H9 (cell line): ENCODE measurements around the gene ZDHHC1. TPM values are rescaled to one million over a fixed set of nuclear protein-coding genes. Genes with fewer than 3 reads are reported as not detected.

ENCODE experiments used
- DNase-seq: peaks from one replicate; pipeline ENCODE4 v3.0.0-alpha.2; 2017
- H2AFZ ChIP-seq: one replicate; pipeline ENCODE4 v1.6.1; 2013; ENCODE audit warnings: mild to moderate bottlenecking, low read length, control low read depth, moderate library complexity
- H2AK5ac ChIP-seq: 2 replicates; pipeline ENCODE4 v1.6.1; 2013; ENCODE audit warnings: low read length, control low read depth, mixed read lengths; ENCODE audit not compliant: insufficient read length
- H2BK120ac ChIP-seq: one replicate; pipeline ENCODE4 v1.6.1; 2013; ENCODE audit warnings: low read depth, mild to moderate bottlenecking, low read length, control low read depth, inconsistent platforms; ENCODE audit not compliant: poor library complexity, severe bottlenecking
- H2BK12ac ChIP-seq: 2 replicates; pipeline ENCODE4 v1.6.1; 2013; ENCODE audit warnings: low read length, control low read depth, mixed read lengths, low read depth; ENCODE audit not compliant: insufficient read length
- H2BK15ac ChIP-seq: 2 replicates; pipeline ENCODE4 v1.6.1; 2013; ENCODE audit warnings: low read depth, low read length, control low read depth
- H2BK20ac ChIP-seq: one replicate; pipeline ENCODE4 v1.6.1; 2013; ENCODE audit warnings: low read depth, mild to moderate bottlenecking, low read length, control low read depth, inconsistent platforms; ENCODE audit not compliant: poor library complexity, severe bottlenecking
- H2BK5ac ChIP-seq: 2 replicates; pipeline ENCODE4 v1.6.1; 2013; ENCODE audit warnings: low read length, control low read depth, mixed read lengths; ENCODE audit not compliant: insufficient read length
- H3K14ac ChIP-seq: 2 replicates; pipeline ENCODE4 v1.6.1; 2013; ENCODE audit warnings: low read length, control low read depth; ENCODE audit not compliant: insufficient read depth
- H3K18ac ChIP-seq: 2 replicates; pipeline ENCODE4 v1.6.1; 2013; ENCODE audit warnings: low read depth, mild to moderate bottlenecking, mixed read lengths, low read length, control low read depth; ENCODE audit not compliant: insufficient read length
- H3K23ac ChIP-seq: 2 replicates; pipeline ENCODE4 v1.6.1; 2013; ENCODE audit warnings: low read length, control low read depth, mixed read lengths, low read depth; ENCODE audit not compliant: insufficient read length
- H3K23me2 ChIP-seq: 2 replicates; pipeline ENCODE4 v1.6.1; 2013; ENCODE audit warnings: low read depth, mild to moderate bottlenecking, mixed read lengths, low read length, control low read depth; ENCODE audit not compliant: insufficient read length, poor library complexity, severe bottlenecking
- H3K27ac ChIP-seq: 2 replicates; pipeline ENCODE4 v1.5.1; 2013; ENCODE audit warnings: low read length, control low read depth, mixed read lengths, low read depth; ENCODE audit not compliant: insufficient read length
- H3K27me3 ChIP-seq: 2 replicates; pipeline ENCODE4 v1.6.1; 2013; ENCODE audit warnings: low read length, control low read depth, inconsistent platforms; ENCODE audit not compliant: insufficient read depth
- H3K4ac ChIP-seq: 2 replicates; pipeline ENCODE4 v1.6.1; 2013; ENCODE audit warnings: low read depth, mild to moderate bottlenecking, control low read depth, inconsistent platforms, low read length, moderate library complexity
- H3K4me1 ChIP-seq: 2 replicates; pipeline ENCODE4 v1.6.1; 2013; ENCODE audit warnings: low read length, control low read depth, inconsistent platforms; ENCODE audit not compliant: insufficient read depth
- H3K4me2 ChIP-seq: 2 replicates; pipeline ENCODE4 v1.6.1; 2013; ENCODE audit warnings: low read length, control low read depth, mixed read lengths; ENCODE audit not compliant: insufficient read length, insufficient read depth
- H3K56ac ChIP-seq: 2 replicates; pipeline ENCODE4 v1.6.1; 2013; ENCODE audit warnings: low read depth, mild to moderate bottlenecking, mixed read lengths, low read length, control low read depth; ENCODE audit not compliant: insufficient read length
- H3K79me1 ChIP-seq: 2 replicates; pipeline ENCODE4 v1.6.1; 2013; ENCODE audit warnings: low read depth, mild to moderate bottlenecking, moderate library complexity, low read length, control low read depth, inconsistent platforms; ENCODE audit not compliant: insufficient read depth, poor library complexity, severe bottlenecking
- H3K79me2 ChIP-seq: 2 replicates; pipeline ENCODE4 v1.6.1; 2013; ENCODE audit warnings: low read length, control low read depth, inconsistent platforms; ENCODE audit not compliant: insufficient read depth
- H3K9ac ChIP-seq: 2 replicates; pipeline ENCODE4 v1.6.1; 2013; ENCODE audit warnings: low read length, control low read depth, mixed read lengths; ENCODE audit not compliant: insufficient read length; ENCODE audit errors: extremely low read depth
- H3K9me3 ChIP-seq: one replicate; pipeline ENCODE4 v1.6.1; 2013; ENCODE audit warnings: low read depth, low read length, inconsistent platforms; ENCODE audit not compliant: control insufficient read depth
- H3T11ph ChIP-seq: one replicate; pipeline ENCODE4 v1.6.1; 2013; ENCODE audit warnings: mild to moderate bottlenecking, low read length, control low read depth, inconsistent platforms
- H4K20me1 ChIP-seq: one replicate; pipeline ENCODE4 v1.6.1; 2013; ENCODE audit not compliant: control insufficient read depth, insufficient read length, insufficient read depth
- H4K5ac ChIP-seq: 2 replicates; pipeline ENCODE4 v1.6.1; 2013; ENCODE audit warnings: low read depth, mild to moderate bottlenecking, mixed read lengths, low read length, control low read depth; ENCODE audit not compliant: insufficient read length
- H4K8ac ChIP-seq: replicated peaks from 2 replicates; pipeline ENCODE4 v1.6.1; 2013; ENCODE audit warnings: low read length, control low read depth, mixed read lengths, low read depth; ENCODE audit not compliant: insufficient read length
- H4K91ac ChIP-seq: 2 replicates; pipeline ENCODE4 v1.6.1; 2013; ENCODE audit warnings: low read depth, mild to moderate bottlenecking, moderate library complexity, mixed read lengths, low read length, control low read depth; ENCODE audit not compliant: insufficient read length
- H3K27ac Mint-ChIP-seq, 3 experiments: 2 replicates in 2 of 3; 3 replicates in 1 of 3; pipeline ENCODE4 v1.8.0; 2020 to 2021; ENCODE audit warnings: mixed read lengths in 3 of 3, mild to moderate bottlenecking in 1 of 3, moderate library complexity in 1 of 3
- H3K27me3 Mint-ChIP-seq: 2 replicates; pipeline ENCODE4 v1.8.0; 2021; ENCODE audit warnings: low read depth, mild to moderate bottlenecking, moderate library complexity, mixed read lengths
- H3K36me3 Mint-ChIP-seq, 3 experiments: 2 replicates in 2 of 3; 3 replicates in 1 of 3; pipeline ENCODE4 v1.8.0; 2020 to 2021; ENCODE audit warnings: low read depth in 3 of 3, mixed read lengths in 3 of 3; ENCODE audit not compliant: insufficient read depth in 1 of 3
- H3K4me1 Mint-ChIP-seq, 2 experiments: 2 replicates each; pipeline ENCODE4 v1.8.0; 2020; ENCODE audit warnings: mixed read lengths in 2 of 2
- H3K4me3 Mint-ChIP-seq, 2 experiments: 2 replicates in 1 of 2; 3 replicates in 1 of 2; pipeline ENCODE4 v1.8.0; 2020 to 2021; ENCODE audit warnings: mild to moderate bottlenecking in 2 of 2, mixed read lengths in 2 of 2, moderate library complexity in 1 of 2
- H3K9me3 Mint-ChIP-seq, 2 experiments: 2 replicates in 1 of 2; 3 replicates in 1 of 2; pipeline ENCODE4 v1.8.0; 2020; ENCODE audit warnings: mild to moderate bottlenecking in 2 of 2, mixed read lengths in 2 of 2, moderate library complexity in 1 of 2
- CTCF ChIP-seq: fragments of 200-600 bp; sonication (generic); conservative IDR thresholded peaks from 3 replicates; pipeline ENCODE4 v1.8.0; 2021; ENCODE audit warnings: antibody characterized with exemption, mild to moderate bottlenecking
- WGBS: extraction: QIAGEN DNeasy Blood & Tissue Kit; methylation state at CpG from one replicate; pipeline ENCODE4 v1.1.7; 2013; ENCODE audit warnings: missing lambda C conversion rate, low lambda C conversion rate, mixed read lengths; ENCODE audit not compliant: insufficient read length; ENCODE audit errors: extremely low coverage; 5-methylcytosine and 5-hydroxymethylcytosine counted together
- total RNA-seq: library from RNA; stranded (reverse); gene quantifications from 2 replicates; pipeline ENCODE4 v1.2.1, GENCODE V29; 2021

Gene ZDHHC1
- total RNA-seq, 1 experiment from 2014 or later = 3.7 TPM

- H3T11ph ChIP-seq = no peak overlapping the region
- H2BK12ac ChIP-seq = no peak overlapping the region
- H3K4me3 Mint-ChIP-seq = no peak overlapping the region
- no peak overlapping the region for H2BK15ac ChIP-seq
- TF ChIP-seq CTCF = no peak
- WGBS = no CpG with 5 or more reads among the region's 3 CpGs
- H2BK120ac ChIP-seq = no peak overlapping the region
- H2BK5ac ChIP-seq = no peak overlapping the region
- DNase-seq = no peak
- peaks cover 7% of the 10 kb centered on the region for H3K27me3 Mint-ChIP-seq
- H3K56ac ChIP-seq = no peak overlapping the region
- H3K4ac ChIP-seq = no peak overlapping the region
- peaks cover 9% of the 10 kb centered on the region; the same call in 1 of the 2 replicates for H3K4me1 ChIP-seq
- H3K4me1 Mint-ChIP-seq = peaks cover 34 to 40% of the 10 kb centered on the region in 2 experiments
- no peak overlapping the region for H3K27ac ChIP-seq
- H3K27me3 ChIP-seq = no peaks in the 10 kb centered on the region
- H3K79me2 ChIP-seq = no peaks in the 10 kb centered on the region
- peaks cover 0 to 2% (median 0%) of the 10 kb centered on the region in 3 experiments; a peak in 2 of 7 replicates for H3K36me3 Mint-ChIP-seq
- no peak overlapping the region for H3K27ac Mint-ChIP-seq
- no peaks in the 10 kb centered on the region for H4K20me1 ChIP-seq
- H3K23ac ChIP-seq = no peak overlapping the region
- no peak overlapping the region for H3K9ac ChIP-seq
- no peak overlapping the region for H4K5ac ChIP-seq
- H3K79me1 ChIP-seq = no peaks in the 10 kb centered on the region
- no peak overlapping the region for H3K14ac ChIP-seq
- H3K9me3 ChIP-seq = no peaks in the 10 kb centered on the region
- H2BK20ac ChIP-seq = no peak overlapping the region
- H3K9me3 Mint-ChIP-seq = no peaks in the 10 kb centered on the region
- no peak overlapping the region for H2AFZ ChIP-seq
- H3K23me2 ChIP-seq = peaks cover 7% of the 10 kb centered on the region
- H4K8ac ChIP-seq = no peak overlapping the region
- H2AK5ac ChIP-seq = no peak overlapping the region
- H3K4me2 ChIP-seq = no peak overlapping the region
- no peak overlapping the region for H3K18ac ChIP-seq
- H4K91ac ChIP-seq = no peak overlapping the region
Observed at GRCh38 chr16:67411339-67411738, 4.9 kb downstream of the ZDHHC1 start.
